HG03175 (cell line): ENCODE measurements around the gene C3orf22.

ENCODE experiments used
- ATAC-seq: cut with Tn5 transposase; IDR thresholded peaks from one replicate; pipeline ENCODE4 v1.9.1; 2021; ENCODE audit warnings: mild to moderate bottlenecking, moderate library complexity; ENCODE audit not compliant: unreplicated experiment

C3orf22 gene

GRCh38 chr3:126516152-126516935 is 42.4 kb downstream of the C3orf22 start:
- ATAC-seq: no peak

GRCh38 chr3:126515066-126515706 is 43.5 kb downstream of the C3orf22 start:
- ATAC-seq: no peak

GRCh38 chr3:126514161-126514560 is 44.6 kb downstream of the C3orf22 start:
- no peak for ATAC-seq

- ATAC-seq: no peak
These were observed 45.6 kb downstream of the C3orf22 start for GRCh38 chr3:126512916-126513650.

- ATAC-seq: no peak
These were observed 46.7 kb downstream of the C3orf22 start for GRCh38 chr3:126512026-126512425.

- no peak for ATAC-seq
These were observed 47.4 kb downstream of the C3orf22 start for GRCh38 chr3:126511291-126511690.

GRCh38 chr3:126510308-126510910 is 48.3 kb downstream of the C3orf22 start:
- no peak for ATAC-seq

- ATAC-seq: no peak
These were observed 49.0 kb downstream of the C3orf22 start for GRCh38 chr3:126509597-126510307.

- no peak for ATAC-seq
These were observed 50.2 kb downstream of the C3orf22 start for GRCh38 chr3:126508564-126508964.

- no peak for ATAC-seq
These were observed 50.8 kb downstream of the C3orf22 start for GRCh38 chr3:126507886-126508285.

GRCh38 chr3:126503701-126504100 is 55.0 kb downstream of the C3orf22 start:
- ATAC-seq: no peak

GRCh38 chr3:126502656-126503055 is 56.1 kb downstream of the C3orf22 start:
- ATAC-seq: no peak

GRCh38 chr3:126501736-126502135 is 57.0 kb downstream of the C3orf22 start:
- no peak for ATAC-seq

- ATAC-seq: no peak
These were observed 57.7 kb downstream of the C3orf22 start for GRCh38 chr3:126501054-126501453.

GRCh38 chr3:126500016-126500415 is 58.7 kb downstream of the C3orf22 start:
- ATAC-seq: no peak
